GM18508 (cell line): Measurements from ENCODE around the gene COPS8.

Experiments used
- ATAC-seq: cut with Tn5 transposase; IDR thresholded peaks from one replicate; pipeline ENCODE4 v1.9.1; 2021; ENCODE audit warnings: moderate number of reproducible peaks; ENCODE audit not compliant: insufficient read depth, unreplicated experiment

Gene COPS8

GRCh38 chr2:237129625-237130263 is 44.1 kb downstream of the COPS8 start:
- ATAC-seq = no peak

- ATAC-seq = no peak
Measured at GRCh38 chr2:237130562-237131421, 45.1 kb downstream of the COPS8 start.

DNA sequence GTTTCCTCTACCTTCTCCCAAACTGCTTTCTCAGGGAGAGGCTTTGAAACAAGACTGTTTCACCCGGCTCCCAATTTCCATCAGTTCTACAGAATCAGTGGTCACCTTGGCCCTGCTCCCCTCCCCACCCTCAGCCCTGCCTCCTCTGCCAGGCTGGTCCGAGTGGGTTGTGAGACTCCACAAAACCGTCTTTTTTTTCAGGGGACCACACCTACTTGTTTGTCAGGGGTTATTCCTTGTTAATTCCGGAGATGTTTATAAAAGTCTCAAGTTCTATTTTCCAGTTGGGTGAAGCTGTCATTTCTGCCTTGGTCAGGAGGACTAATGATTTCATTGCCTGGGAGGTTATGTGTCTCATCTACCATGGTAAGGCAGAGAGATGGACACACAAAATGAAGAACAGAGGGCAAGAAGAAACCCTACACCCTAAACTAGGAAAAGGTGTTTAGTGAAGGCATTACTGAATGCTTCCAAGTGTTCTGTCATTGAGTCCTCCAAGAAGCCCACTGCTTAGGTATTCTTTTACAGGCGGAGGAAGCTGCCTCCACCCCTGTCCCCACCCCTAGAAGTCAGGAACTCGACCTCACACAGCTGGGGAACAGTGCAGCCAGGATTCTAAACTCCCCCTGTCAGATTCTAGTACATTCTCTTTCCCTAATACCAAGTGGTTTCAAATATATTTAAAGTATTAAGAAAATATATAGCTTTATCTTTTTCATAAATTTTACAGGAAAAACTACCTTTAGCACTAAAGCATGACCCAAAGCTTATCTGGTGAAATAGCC is 46.3 kb downstream of the COPS8 start:
- ATAC-seq = no peak

GRCh38 chr2:237132799-237133198 is 47.1 kb downstream of the COPS8 start:
- ATAC-seq = no peak

DNA sequence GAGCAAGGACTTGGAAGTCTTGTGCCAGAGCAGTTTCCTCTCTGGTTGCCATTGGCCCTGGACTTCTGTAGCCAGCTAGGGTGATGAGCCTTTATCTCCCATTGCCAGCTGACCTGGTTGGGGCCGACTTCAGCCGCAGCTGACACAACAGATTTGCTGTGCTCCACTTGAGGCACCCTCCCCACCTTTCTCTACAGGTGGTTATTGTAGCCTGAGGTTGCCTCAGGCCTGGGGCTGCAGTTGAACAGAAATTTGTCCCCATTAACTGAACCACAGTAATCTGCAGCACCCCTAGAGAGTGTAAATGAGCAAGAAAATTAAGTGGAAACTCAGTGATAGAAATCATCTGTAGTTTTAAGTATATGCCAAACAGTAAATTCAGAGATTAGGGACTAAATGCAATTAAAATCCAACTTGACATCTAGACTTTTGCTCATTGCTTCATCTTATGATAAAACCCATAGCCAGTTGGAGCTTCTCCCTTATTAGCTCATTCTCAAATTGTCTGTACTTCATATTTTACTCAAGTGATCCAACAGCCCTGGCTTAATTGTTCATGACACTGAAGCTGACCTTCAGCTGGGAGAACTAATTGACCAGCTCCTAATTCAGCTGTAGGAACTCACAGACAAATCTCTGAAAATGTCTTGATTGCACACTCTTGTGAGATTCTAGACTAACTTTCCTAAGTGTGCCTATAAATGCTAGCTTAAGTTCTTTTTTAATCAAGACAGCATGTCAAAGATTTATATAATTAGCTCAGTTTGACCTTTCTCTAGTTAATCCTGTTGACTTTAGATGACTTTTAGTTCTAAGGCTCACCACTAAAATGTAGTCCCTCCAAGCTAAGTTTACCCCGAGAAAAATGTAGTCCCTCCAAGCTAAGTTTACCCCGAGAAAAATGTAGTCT is 48.9 kb downstream of the COPS8 start:
- ATAC-seq = no peak

DNA sequence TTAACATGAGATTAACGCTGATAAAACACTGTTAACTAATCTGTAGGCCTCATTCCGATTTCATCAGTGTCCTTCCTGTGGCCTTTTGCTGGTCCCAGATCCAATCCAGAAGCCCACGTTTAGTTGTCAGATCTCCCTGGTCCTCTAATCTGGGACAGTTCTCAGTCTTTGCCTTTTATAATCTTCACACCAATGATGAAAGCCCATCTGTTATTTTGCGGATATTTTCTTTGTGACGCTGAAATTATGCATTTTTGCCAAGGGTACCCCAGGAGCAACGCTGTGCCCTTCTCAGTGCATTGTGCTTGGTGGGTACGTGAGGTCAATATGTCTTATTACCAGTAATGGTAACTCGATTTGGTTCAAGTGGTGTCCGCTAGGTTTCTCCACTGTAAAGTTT is 51.1 kb downstream of the COPS8 start:
- no peak for ATAC-seq

- no peak for ATAC-seq
Measured at GRCh38 chr2:237137626-237138323, 52.1 kb downstream of the COPS8 start.

DNA sequence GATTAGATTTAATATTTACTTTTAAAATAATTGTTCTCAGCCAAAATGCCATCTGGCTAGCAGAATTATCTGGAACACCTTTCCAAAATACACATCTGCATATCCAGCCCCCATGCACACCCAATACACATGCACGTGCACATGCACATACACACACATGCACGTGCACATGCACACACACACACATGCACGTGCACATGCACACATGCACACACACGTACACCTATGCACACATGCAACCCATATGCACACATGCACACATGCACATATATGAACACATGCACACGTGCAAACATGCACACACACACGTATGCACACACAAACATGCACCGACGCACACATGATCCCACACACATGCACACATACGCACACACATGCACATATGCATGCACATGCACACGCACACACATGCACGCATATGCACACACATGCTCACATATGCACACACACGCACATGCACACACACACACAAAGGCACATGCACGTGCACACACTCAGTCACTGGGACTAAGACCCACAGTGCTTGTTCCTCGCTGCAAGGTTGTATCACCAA is 53.5 kb downstream of the COPS8 start:
- ATAC-seq = no peak

GRCh38 chr2:237140689-237141285 is 55.1 kb downstream of the COPS8 start:
- no peak for ATAC-seq

DNA sequence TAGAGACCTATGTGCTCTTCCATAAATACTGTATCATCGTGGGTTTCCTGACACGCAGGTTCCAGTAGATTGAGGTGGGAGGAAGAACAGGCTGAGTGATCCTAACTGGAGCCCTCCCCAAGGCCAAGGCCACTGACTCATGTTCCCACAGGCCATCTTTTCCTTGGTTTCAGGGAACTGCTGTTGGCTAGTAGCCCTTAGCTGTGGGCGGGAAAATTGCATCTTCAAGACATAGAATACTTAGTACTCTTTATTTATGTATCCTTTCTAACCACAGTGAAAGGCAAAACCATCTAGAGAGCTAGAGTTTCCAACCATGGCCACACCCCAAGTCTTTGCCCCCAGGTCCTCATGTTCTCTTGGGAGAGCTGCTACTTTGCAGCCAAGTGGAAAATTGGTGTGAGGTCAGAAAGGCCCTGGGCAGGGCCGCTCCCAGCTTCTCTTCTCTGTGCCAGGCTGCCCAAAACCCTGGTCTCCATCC is 55.9 kb downstream of the COPS8 start:
- no peak for ATAC-seq

DNA sequence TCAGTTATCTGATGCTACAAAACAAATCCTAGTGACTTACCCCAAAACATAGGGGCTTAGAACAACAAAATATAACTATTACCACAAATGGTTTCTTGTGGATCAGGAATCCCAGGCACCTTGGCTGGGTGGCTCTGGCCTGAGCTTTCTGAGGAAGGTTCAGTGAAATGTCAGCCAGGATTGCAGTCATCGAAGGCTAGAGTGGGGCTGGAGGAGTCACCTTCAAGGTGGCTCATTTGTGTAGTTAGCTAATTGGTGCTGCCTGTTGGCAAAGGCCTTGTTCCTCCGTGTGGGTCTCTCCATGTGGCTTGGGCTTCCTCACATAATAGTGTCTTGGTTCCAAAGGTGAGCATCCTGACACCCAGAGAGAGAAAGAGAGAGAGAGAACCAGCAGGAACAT is 57.4 kb downstream of the COPS8 start:
- ATAC-seq = no peak

DNA sequence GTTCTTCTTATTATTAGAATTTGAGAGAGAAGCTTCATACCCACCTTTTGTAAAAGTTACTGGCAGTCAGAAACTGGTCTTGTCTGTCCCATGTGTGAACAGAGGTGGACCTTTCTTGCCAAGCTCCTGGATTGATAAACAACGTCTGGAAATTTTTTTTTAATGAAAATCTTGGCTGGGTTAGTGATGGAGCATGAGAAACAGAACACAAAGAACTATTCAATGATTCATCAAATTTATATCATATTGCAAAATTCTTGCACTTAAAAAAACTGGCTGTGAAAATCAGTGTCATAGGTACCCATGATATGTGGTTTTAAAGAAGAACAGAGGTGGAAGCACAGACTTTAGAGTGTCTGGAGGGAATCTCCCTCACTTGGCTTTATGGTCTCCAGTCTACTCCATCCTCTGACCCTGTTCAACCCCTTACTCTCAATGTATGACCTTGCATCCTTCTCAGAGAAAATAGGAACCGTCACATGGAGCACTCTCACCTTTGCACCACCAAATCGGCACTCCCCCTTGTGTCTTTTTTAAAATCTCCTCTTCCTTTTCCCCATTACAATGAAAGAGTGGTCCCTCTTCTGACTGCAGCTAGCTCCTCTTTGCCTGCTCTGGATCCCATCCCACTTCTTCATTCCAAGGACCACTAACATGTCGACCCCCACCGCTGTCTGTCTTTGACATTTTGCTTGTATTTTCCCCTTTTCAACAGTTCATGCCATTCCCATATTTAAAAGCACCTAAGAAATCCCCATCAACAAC is 58.2 kb downstream of the COPS8 start:
- no peak for ATAC-seq

GRCh38 chr2:237144516-237144915 is 58.8 kb downstream of the COPS8 start:
- ATAC-seq = no peak

GRCh38 chr2:237147317-237147716 is 61.6 kb downstream of the COPS8 start:
- ATAC-seq = no peak

DNA sequence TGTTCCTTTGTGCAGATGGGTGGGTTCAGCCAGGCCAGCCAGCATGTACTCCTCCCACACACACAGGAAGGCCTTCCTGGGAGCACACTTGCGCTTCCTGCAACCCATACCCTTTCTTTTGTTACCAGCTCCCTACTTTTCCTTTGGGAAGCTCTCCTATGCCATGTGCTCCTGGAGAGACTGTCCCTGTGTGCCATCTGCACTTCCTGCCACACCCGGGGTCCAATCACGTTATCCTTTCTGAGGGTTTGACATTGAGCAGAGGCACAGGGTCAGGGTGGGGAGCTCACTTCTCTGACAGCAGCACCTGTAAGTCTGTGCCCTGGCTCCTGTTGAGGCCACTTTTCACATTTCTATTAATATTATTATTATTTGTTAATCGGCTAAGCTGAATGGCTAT is 62.9 kb downstream of the COPS8 start:
- ATAC-seq = no peak

- no peak for ATAC-seq
Measured at GRCh38 chr2:237149425-237149824, 63.7 kb downstream of the COPS8 start.
